Glutamatergic neuron (in vitro differentiated cells): ENCODE data around the gene METTL25. TPM values are rescaled to one million over a fixed set of nuclear protein-coding genes. Genes with fewer than 3 reads are reported as not detected.

Experiments used
- DNase-seq: peaks from one replicate; pipeline ENCODE4 v3.0.0; 2022
- H3K27ac Mint-ChIP-seq: one replicate; pipeline ENCODE4 v1.8.0; 2020; ENCODE audit warnings: mild to moderate bottlenecking, mixed read lengths, inconsistent platforms; ENCODE audit not compliant: unreplicated experiment
- H3K27me3 Mint-ChIP-seq: one replicate; pipeline ENCODE4 v1.8.0; 2020; ENCODE audit warnings: mild to moderate bottlenecking, moderate library complexity, mixed read lengths, inconsistent platforms; ENCODE audit not compliant: unreplicated experiment
- H3K36me3 Mint-ChIP-seq: one replicate; pipeline ENCODE4 v1.8.0; 2020; ENCODE audit warnings: mild to moderate bottlenecking, mixed read lengths, inconsistent platforms; ENCODE audit not compliant: unreplicated experiment
- H3K4me1 Mint-ChIP-seq: one replicate; pipeline ENCODE4 v1.8.0; 2020; ENCODE audit warnings: mild to moderate bottlenecking, low read depth, mixed read lengths, inconsistent platforms; ENCODE audit not compliant: unreplicated experiment
- H3K4me3 Mint-ChIP-seq: one replicate; pipeline ENCODE4 v1.8.0; 2020; ENCODE audit warnings: mild to moderate bottlenecking, mixed read lengths, inconsistent platforms; ENCODE audit not compliant: unreplicated experiment
- H3K9me3 Mint-ChIP-seq: one replicate; pipeline ENCODE4 v1.8.0; 2020; ENCODE audit warnings: mild to moderate bottlenecking, moderate library complexity, mixed read lengths, inconsistent platforms; ENCODE audit not compliant: unreplicated experiment
- total RNA-seq: library from RNA; stranded (reverse); fragmentation: NEBNext Ultra II Directional; extraction: Animal tissue kit (Norgen Biotek cat#: 25700); gene quantifications from one replicate; pipeline ENCODE4 v1.2.1, GENCODE V29; 2021; ENCODE audit not compliant: unreplicated experiment
- TF ChIP-seq, protein P1 (sequence below): fragments of 200-600 bp; sonication (generic); IDR thresholded peaks from one replicate; pipeline ENCODE4 v1.5.0; 2021; ENCODE audit not compliant: partially characterized antibody, unreplicated experiment

Gene METTL25
- total RNA-seq, 1 donor from 2014 or later = 9.8 TPM

DNA sequence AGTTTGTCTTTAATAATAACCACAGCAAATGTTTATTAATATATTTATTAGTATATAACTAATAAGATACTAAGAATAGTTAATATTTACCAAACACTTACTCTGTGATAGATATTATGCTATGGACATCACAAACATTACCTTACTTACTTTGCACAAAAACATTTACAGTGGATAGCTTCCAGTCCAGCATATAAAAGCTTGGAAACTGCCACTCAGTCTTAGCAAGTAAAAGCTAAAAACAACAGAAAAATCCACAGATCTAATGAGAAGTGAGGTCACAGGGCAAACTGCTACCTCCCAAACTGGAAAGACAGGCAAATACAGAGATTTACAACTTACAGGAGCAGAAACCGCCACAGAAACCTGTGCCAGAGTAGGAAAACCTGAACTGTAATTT, 99.8 kb downstream of the METTL25 start:
- no peaks in the 10 kb centered on the region for H3K36me3 Mint-ChIP-seq
- no peaks in the 10 kb centered on the region for H3K4me1 Mint-ChIP-seq
- H3K4me3 Mint-ChIP-seq = no peak overlapping the region
- peaks cover 2% of the 10 kb centered on the region for H3K9me3 Mint-ChIP-seq
- no peaks in the 10 kb centered on the region for H3K27me3 Mint-ChIP-seq
- no peak for DNase-seq
- TF ChIP-seq, protein P1, sequence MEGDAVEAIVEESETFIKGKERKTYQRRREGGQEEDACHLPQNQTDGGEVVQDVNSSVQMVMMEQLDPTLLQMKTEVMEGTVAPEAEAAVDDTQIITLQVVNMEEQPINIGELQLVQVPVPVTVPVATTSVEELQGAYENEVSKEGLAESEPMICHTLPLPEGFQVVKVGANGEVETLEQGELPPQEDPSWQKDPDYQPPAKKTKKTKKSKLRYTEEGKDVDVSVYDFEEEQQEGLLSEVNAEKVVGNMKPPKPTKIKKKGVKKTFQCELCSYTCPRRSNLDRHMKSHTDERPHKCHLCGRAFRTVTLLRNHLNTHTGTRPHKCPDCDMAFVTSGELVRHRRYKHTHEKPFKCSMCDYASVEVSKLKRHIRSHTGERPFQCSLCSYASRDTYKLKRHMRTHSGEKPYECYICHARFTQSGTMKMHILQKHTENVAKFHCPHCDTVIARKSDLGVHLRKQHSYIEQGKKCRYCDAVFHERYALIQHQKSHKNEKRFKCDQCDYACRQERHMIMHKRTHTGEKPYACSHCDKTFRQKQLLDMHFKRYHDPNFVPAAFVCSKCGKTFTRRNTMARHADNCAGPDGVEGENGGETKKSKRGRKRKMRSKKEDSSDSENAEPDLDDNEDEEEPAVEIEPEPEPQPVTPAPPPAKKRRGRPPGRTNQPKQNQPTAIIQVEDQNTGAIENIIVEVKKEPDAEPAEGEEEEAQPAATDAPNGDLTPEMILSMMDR = no peak
- no peak overlapping the region for H3K27ac Mint-ChIP-seq

DNA sequence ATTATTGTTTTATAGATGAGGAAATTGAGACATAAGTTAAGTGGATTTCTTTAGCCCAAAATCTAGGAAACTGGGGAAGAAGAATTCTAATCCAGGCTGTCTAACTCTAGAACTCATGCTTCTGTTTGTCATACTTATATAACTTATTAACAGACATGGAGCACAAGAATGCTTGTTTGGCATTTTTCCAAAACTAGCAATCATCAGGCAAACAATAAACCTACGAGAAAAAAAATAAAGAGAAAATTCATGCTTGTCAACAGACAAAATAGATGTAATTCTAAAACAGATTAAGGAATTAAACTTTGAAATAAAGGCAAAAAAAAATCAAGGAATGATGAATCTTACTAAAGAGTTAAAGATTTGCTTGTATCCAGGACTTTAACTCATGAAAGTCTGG, 103.1 kb downstream of the METTL25 start:
- DNase-seq = no peak
- Mint-ChIP-seq H3K27ac (no peak overlapping the region), H3K36me3 (no peaks in the 10 kb centered on the region), H3K27me3 (no peaks in the 10 kb centered on the region), H3K4me1 (no peaks in the 10 kb centered on the region), H3K4me3 (no peak overlapping the region), H3K9me3 (peaks cover 2% of the 10 kb centered on the region)
- TF ChIP-seq, protein P1 = no peak

DNA sequence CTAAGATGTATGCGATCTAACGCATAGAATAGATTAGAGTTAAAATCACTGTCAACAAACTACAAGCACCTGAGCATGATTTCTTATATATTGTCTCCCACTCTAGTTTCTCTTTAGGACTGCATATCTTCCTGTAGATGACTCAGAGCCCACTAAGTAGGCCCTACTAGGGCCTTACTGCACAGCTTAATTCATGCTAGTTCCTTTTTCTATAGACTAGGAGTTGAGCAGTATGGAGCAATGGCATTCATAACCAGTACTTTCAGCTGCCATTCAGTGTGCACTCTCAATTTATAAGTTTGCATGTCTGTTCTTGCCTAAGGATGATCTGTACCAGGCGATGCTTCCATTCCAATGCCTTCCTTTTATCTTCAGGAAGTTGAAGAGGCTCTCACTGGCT, 103.5 kb downstream of the METTL25 start:
- TF ChIP-seq, protein P1 = no peak
- Mint-ChIP-seq H3K36me3 (no peaks in the 10 kb centered on the region), H3K4me1 (no peaks in the 10 kb centered on the region), H3K27me3 (no peaks in the 10 kb centered on the region), H3K9me3 (peaks cover 2% of the 10 kb centered on the region), H3K4me3 (no peak overlapping the region), H3K27ac (no peak overlapping the region)
- no peak for DNase-seq

DNA sequence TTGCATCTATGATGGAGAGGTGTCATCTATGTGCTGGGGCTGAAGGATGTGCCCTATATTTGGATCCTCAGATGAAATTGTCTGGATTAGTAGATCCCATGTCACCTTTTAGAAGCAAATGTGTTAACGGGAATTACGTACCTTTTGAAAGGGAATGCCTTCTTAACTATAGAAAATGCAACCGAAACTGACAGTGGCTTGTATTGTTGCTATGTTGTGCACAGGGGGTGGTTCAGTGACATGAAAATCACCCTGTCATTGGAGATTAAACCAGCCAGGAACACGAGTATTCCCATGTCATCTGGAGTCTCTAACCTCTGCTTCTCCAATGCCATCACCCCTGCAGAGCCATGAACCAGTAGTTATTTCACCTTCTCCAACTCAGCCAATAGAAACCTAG, 110.2 kb downstream of the METTL25 start:
- Mint-ChIP-seq H3K27ac (no peak overlapping the region), H3K36me3 (peaks cover 11% of the 10 kb centered on the region), H3K4me1 (no peaks in the 10 kb centered on the region), H3K4me3 (no peak overlapping the region), H3K27me3 (no peaks in the 10 kb centered on the region), H3K9me3 (no peaks in the 10 kb centered on the region)
- no peak for DNase-seq
- TF ChIP-seq, protein P1 = no peak

DNA sequence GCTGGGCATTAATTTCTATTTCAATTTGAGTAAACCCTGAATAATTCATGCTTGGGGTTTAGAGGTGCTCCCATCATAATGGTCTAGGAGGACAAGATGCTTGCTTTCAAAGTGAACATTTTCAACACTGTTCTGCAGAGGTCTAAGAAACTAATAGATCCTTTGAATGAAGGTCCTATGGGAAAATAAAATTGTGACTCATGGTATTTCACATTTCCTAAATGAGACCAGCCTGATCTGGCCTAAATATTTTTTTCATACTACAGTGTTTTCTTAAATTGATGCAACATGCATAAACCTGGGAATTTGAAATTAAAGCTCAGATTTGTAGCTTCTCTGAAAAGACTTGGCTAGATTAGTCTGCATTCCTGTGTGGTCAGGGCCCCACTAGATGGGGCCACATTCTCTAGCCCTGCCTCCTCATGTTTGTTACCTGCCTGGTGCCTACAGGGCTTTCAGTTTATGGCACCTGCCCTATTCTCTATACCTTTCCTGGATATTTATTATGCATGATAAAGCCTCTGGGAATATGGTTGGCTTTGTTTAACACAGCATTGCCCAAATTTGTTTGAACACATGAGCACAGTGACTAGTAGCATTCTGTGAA, 112.7 kb downstream of the METTL25 start:
- no peak overlapping the region for H3K4me3 Mint-ChIP-seq

More for the DNA sequence above, 112.7 kb downstream of the METTL25 start:
- no peaks in the 10 kb centered on the region for H3K9me3 Mint-ChIP-seq
- H3K4me1 Mint-ChIP-seq = no peaks in the 10 kb centered on the region
- peaks cover 11% of the 10 kb centered on the region for H3K36me3 Mint-ChIP-seq
- TF ChIP-seq, protein P1 = no peak
- DNase-seq = no peak
- no peaks in the 10 kb centered on the region for H3K27me3 Mint-ChIP-seq
- no peak overlapping the region for H3K27ac Mint-ChIP-seq
